PC-3 (cell line): ENCODE results near the gene TJAP1. TPM values are rescaled to one million over a fixed set of nuclear protein-coding genes. Genes with fewer than 3 reads are reported as not detected.
"Not testable (repeated sequence)": the region's sequence is repeated elsewhere in the genome, so short reads cannot be mapped to it uniquely, and the experiment has no call there.

Source experiments
- ATAC-seq: fragments of 200-7000 bp; cut with Tn5 transposase; 2 replicates; pipeline ENCODE4 v1.9.1; 2020; ENCODE audit warnings: mild to moderate bottlenecking, moderate library complexity
- BruUV-seq: library from RNA; stranded (reverse); fragments of 400-500 nt; replicated peaks from 2 replicates; lab custom pipeline; 2021; lab: Mats Ljungman, UMichigan
- CTCF ChIA-PET: fragments of 300-600 bp; sonication (Branson Sonifier 250); formaldehyde crosslinking; loops from one replicate; lab custom pipeline; 2022; ENCODE audit warnings: antibody characterized with exemption; lab: Charles Lee
- POLR2A ChIA-PET: fragments of 300-600 bp; sonication (Branson Sonifier 250); formaldehyde crosslinking; loops from one replicate; lab custom pipeline; 2022; ENCODE audit warnings: antibody characterized with exemption; ENCODE audit not compliant: unreplicated experiment; lab: Charles Lee
- DNase-seq: peaks from one replicate; pipeline ENCODE4 v3.0.0-alpha.2; 2015
- H2AFZ ChIP-seq: fragments of 300-600 bp; sonication (generic); 2 replicates; pipeline ENCODE4 v1.6.0; 2016; ENCODE audit warnings: antibody characterized with exemption, low read length
- H3F3A ChIP-seq: fragments of 300-600 bp; sonication (generic); one replicate; pipeline ENCODE4 v1.6.0; 2017; ENCODE audit warnings: antibody characterized with exemption, low read length, control low read depth, mild to moderate bottlenecking; ENCODE audit not compliant: unreplicated experiment
- H3K27ac ChIP-seq: fragments of 300-600 bp; sonication (generic); 2 replicates; pipeline ENCODE4 v1.5.1; 2016; ENCODE audit warnings: mild to moderate bottlenecking, low read length
- H3K27me3 ChIP-seq: fragments of 300-600 bp; sonication (generic); 2 replicates; pipeline ENCODE4 v1.6.1; 2016; ENCODE audit warnings: low read length, mixed read lengths
- H3K36me3 ChIP-seq: fragments of 300-600 bp; sonication (generic); 2 replicates; pipeline ENCODE4 v1.6.1; 2016; ENCODE audit warnings: low read depth, mixed run types, low read length, mixed read lengths
- H3K4me1 ChIP-seq: fragments of 300-600 bp; sonication (generic); 2 replicates; pipeline ENCODE4 v1.5.1; 2016; ENCODE audit warnings: low read length; ENCODE audit not compliant: insufficient read depth
- H3K4me2 ChIP-seq: fragments of 300-600 bp; sonication (generic); 2 replicates; pipeline ENCODE4 v1.6.0; 2016; ENCODE audit warnings: low read length
- H3K4me3 ChIP-seq: fragments of 300-600 bp; sonication (generic); 2 replicates; pipeline ENCODE4 v1.5.1; 2016; ENCODE audit warnings: mild to moderate bottlenecking, low read length, mixed read lengths
- H3K79me2 ChIP-seq: fragments of 300-600 bp; sonication (generic); 2 replicates; pipeline ENCODE4 v1.6.1; 2017; ENCODE audit warnings: low read length, mixed read lengths
- H3K9ac ChIP-seq: fragments of 300-600 bp; sonication (generic); 2 replicates; pipeline ENCODE4 v1.6.0; 2016; ENCODE audit warnings: mild to moderate bottlenecking, low read length
- H3K9me2 ChIP-seq: fragments of 300-600 bp; sonication (generic); replicated peaks from 2 replicates; pipeline ENCODE4 v1.6.1; 2016; ENCODE audit warnings: mixed run types, low read length, mixed read lengths
- H3K9me3 ChIP-seq: fragments of 300-600 bp; sonication (generic); 2 replicates; pipeline ENCODE4 v1.6.1; 2016; ENCODE audit warnings: low read length, mixed read lengths
- H4K20me1 ChIP-seq: fragments of 300-600 bp; sonication (generic); 2 replicates; pipeline ENCODE4 v1.6.1; 2016; ENCODE audit warnings: low read length, mixed read lengths
- EZH2 ChIP-seq: fragments of 300-600 bp; sonication (generic); IDR thresholded peaks from one replicate; pipeline ENCODE4 v1.6.1; 2017; ENCODE audit warnings: antibody characterized with exemption, mild to moderate bottlenecking, low read length; ENCODE audit not compliant: unreplicated experiment
- EZH2phosphoT487 ChIP-seq: fragments of 300-600 bp; sonication (generic); IDR thresholded peaks from 2 replicates; pipeline ENCODE4 v1.6.1; 2018; ENCODE audit warnings: mild to moderate bottlenecking, antibody characterized with exemption, low read length, borderline replicate concordance
- intact Hi-C: fragments of 100-400 bp; cut with micrococcal nuclease; formaldehyde crosslinking; loops from 2 replicates; pipeline ENCODE4 v1.9.0; 2023
- total RNA-seq: library from RNA; depleted of rRNA; stranded (reverse); fragments of >200 nt; gene quantifications from 2 replicates; pipeline ENCODE4 v1.2.3, GENCODE V29; 2014
- TF ChIP-seq, protein P1 (sequence below): fragments of 300-600 bp; sonication (generic); conservative IDR thresholded peaks from 2 replicates; pipeline ENCODE4 v1.5.1; 2017; ENCODE audit warnings: antibody characterized with exemption, low read depth, mild to moderate bottlenecking, low read length

The TJAP1 gene
- total RNA-seq, 1 experiment from 2014 or later = 28.5 TPM

DNA sequence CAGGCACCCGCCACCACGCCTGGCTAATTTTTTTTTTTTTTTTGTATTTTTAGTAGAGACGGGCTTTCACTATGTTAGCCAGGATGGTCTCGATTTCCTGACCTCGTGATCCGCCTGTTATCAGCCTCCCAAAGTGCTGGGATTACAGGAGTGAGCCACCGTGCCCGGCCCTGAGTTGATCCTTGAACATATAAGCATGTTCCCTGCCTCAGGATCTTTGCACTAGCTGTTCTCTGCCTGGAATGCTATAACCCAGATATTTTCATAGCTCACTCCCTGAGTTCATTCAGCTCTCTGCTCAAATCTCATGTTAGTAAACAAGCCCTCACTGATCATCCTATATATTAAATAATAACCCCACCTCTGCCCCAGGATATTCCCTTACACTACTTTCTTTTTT is 13.0 kb upstream of the TJAP1 start:
- BruUV-seq = no TSS peak
- no peak overlapping the region for H3K4me3 ChIP-seq
- no peaks in the 10 kb centered on the region for H4K20me1 ChIP-seq
- TF ChIP-seq EZH2 (no peak), EZH2phosphoT487 (no peak)
- TF ChIP-seq, protein P1, sequence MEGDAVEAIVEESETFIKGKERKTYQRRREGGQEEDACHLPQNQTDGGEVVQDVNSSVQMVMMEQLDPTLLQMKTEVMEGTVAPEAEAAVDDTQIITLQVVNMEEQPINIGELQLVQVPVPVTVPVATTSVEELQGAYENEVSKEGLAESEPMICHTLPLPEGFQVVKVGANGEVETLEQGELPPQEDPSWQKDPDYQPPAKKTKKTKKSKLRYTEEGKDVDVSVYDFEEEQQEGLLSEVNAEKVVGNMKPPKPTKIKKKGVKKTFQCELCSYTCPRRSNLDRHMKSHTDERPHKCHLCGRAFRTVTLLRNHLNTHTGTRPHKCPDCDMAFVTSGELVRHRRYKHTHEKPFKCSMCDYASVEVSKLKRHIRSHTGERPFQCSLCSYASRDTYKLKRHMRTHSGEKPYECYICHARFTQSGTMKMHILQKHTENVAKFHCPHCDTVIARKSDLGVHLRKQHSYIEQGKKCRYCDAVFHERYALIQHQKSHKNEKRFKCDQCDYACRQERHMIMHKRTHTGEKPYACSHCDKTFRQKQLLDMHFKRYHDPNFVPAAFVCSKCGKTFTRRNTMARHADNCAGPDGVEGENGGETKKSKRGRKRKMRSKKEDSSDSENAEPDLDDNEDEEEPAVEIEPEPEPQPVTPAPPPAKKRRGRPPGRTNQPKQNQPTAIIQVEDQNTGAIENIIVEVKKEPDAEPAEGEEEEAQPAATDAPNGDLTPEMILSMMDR = no peak
- no peak overlapping the region for H2AFZ ChIP-seq
- no peak for ATAC-seq
- no peaks in the 10 kb centered on the region for H3K4me1 ChIP-seq
- H3K79me2 ChIP-seq = no peaks in the 10 kb centered on the region
- no peaks in the 10 kb centered on the region for H3K9me3 ChIP-seq
- H3K36me3 ChIP-seq = no peaks in the 10 kb centered on the region
- no peak overlapping the region for H3K9ac ChIP-seq
- H3K9me2 ChIP-seq = no peaks in the 10 kb centered on the region
- DNase-seq = no peak
- CTCF ChIA-PET = no interaction called here
- no peaks in the 10 kb centered on the region for H3F3A ChIP-seq
- POLR2A ChIA-PET = no interaction called here
- no peak overlapping the region for H3K27ac ChIP-seq
- H3K4me2 ChIP-seq = no peak overlapping the region
- no peaks in the 10 kb centered on the region; the same call in 1 of the 2 replicates for H3K27me3 ChIP-seq
- intact Hi-C loops = no loop called here

DNA sequence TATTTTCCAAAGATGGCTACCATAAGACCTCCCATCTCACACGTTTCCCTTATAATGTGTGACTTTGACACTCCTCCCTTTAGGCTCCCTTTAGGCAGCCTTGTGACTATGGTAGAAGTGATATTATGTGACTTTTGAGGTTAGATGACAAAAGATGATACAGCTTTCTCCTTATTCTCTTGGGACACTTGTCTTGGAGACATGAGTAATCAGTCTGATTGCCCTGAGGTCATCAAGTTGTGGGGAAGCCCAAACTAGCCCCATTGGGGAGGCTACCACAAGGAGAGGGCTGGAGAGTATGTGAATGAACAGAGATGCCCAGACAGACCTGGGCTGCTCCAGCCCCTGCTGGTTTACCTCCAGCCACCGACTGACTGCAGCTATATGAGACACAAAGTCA is 11.4 kb upstream of the TJAP1 start:
- no peak for ATAC-seq
- CTCF ChIA-PET = no interaction called here

DNA sequence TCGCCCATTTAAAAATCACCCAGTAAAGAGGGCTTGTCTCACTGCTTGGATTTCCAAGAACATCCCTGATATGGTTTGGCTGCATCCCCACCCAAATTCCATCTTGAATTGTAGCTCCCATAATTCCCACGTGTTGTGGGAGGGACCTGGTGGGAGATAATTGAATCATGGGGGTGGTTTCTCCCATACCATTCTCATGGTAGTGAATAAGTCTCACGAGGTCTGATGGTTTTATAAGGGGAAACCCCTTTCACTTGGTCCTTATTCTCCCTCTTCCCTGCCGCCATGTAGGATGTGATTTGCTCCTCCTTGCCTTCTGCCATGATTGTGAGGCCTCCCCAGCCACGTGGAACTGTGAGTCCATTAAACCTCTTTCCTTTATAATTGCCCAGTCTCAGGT is 10.1 kb upstream of the TJAP1 start:
- intact Hi-C loops, CTCF ChIA-PET, DNase-seq, H3K4me1 ChIP-seq, H3K27ac ChIP-seq, H3K27me3 ChIP-seq, H3K9ac ChIP-seq, H3K9me2 ChIP-seq, H3K4me2 ChIP-seq, H3K9me3 ChIP-seq, H3F3A ChIP-seq, H4K20me1 ChIP-seq, H3K79me2 ChIP-seq, H3K36me3 ChIP-seq, H2AFZ ChIP-seq, BruUV-seq, ATAC-seq, POLR2A ChIA-PET, H3K4me3 ChIP-seq: not testable (repeated sequence)

More for the DNA sequence above, 11.4 kb upstream of the TJAP1 start:
- intact Hi-C loops = no loop called here
- Histone ChIP-seq H2AFZ (no peak overlapping the region), H3K79me2 (no peaks in the 10 kb centered on the region), H3K27me3 (no peaks in the 10 kb centered on the region; the same call in 1 of the 2 replicates), H3K4me1 (no peaks in the 10 kb centered on the region), H3K27ac (no peak overlapping the region), H3K9ac (no peak overlapping the region), H3K4me3 (no peak overlapping the region), H3K9me2 (no peaks in the 10 kb centered on the region), H3K9me3 (no peaks in the 10 kb centered on the region), H3K36me3 (no peaks in the 10 kb centered on the region), H4K20me1 (no peaks in the 10 kb centered on the region), H3K4me2 (no peak overlapping the region), H3F3A (no peaks in the 10 kb centered on the region)
- DNase-seq = no peak
- TF ChIP-seq, protein P1 = no peak
- TF ChIP-seq EZH2phosphoT487 = no peak
- no peak for TF ChIP-seq EZH2
- BruUV-seq = no TSS peak
- POLR2A ChIA-PET = no interaction called here
